ENCODE measurements around the gene CDKAL1.
"Not testable (repeated sequence)": the region's sequence is repeated elsewhere in the genome, so short reads cannot be mapped to it uniquely, and the experiment has no call there.

The CDKAL1 gene

DNA sequence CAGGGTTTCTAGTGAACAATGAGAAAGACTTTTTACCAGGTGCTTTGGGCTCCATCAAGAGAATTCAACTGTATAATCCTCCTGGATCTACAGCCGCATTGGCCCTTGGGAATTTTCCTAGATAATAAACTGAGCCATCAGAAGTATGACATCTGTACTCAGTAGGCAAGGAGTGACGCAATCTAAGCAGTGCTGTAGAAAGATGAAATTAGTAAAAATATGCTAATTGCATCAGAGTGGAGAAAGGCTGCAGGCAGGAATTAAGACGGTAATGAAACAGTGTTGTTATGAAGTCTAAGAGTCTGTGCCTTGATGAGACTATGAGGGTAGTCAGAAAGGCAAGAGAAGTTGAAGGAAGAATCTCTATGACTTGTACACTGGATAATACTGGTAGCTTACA lies 551.4 kb downstream of the CDKAL1 start:
- no peak for DNase-seq

GRCh38 chr6:21087188-21087587 lies 552.9 kb downstream of the CDKAL1 start:
- DNase-seq, result no peak

DNA sequence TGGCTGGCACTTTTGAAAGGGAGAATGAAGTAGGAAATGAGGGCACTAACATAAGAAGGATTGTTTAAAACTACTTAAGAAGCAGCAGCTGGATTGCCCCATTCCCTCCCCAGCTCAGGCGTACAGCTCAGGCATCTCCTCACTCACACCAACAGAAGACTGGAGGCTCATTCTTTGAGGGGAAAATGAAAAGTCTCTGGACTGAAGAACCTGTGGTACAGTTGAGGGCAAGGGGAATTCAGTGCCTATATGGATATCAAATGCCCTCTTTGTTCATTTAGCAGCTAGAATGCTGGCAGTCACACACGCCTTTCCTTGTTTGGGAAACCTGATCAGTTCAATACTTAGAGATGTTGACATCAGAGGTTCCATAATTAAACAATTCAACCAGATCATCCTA lies 557.2 kb downstream of the CDKAL1 start:
- no peak for DNase-seq

GRCh38 chr6:21092231-21092772 lies 558.0 kb downstream of the CDKAL1 start:
- DNase-seq, result not testable (repeated sequence)

DNA sequence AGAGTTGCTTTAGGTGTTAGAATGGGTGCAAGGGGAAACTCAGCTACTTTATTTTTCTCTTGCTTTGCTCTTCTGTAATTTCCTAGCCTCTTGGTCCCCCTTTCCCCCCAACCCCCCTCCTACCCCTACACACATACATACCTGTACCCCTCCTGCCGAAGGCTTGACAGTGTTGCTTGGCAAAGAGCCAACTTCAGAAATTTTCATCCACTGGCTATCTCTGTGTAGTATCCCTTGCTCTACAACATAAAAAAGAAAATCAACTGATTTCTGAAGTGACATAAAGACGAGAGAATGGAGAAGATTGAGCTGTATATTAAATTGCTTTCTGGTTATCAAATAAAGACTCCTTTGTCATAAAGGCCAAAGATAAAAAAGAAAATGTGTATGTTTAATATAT lies 561.2 kb downstream of the CDKAL1 start:
- no peak for DNase-seq

DNA sequence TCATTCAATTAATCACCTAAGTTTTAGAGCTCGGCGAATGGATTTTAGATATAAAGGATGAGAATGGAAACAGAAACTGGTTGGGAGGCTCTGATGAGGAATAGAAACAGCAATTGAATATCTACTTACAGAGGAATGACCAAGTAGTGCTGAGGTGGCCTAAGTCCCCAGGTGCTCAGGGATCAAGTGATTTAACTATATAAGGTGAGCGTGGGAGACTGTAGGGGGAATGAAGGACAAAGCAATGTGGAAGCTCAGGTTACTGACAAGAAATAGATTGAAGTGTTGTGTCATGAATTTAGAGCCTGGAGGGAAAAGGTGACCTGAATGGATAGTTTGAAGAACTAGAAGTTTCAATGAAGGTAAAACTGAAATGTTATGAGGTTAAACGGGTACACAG lies 563.9 kb downstream of the CDKAL1 start:
- no peak for DNase-seq

DNA sequence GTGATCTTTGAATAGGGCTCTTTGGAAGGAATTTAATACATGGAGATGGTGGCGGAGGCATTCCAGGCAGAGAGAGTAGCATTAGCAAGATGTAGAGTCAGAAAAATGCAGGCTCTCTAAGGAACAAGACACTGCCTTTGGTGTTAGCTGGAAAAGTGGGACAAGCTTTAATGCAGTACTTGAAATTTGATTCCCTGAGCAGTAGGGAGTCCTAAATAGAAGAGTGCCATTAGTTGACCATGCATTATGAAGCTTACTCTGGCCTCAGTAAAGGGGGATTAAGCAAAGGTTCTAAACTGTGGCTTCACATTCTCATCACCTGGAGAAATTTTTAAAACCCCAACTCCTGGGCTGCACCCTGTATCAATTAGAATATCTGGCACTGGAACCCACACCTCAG lies 564.5 kb downstream of the CDKAL1 start:
- DNase-seq, result no peak

- DNase-seq, result no peak
These were observed 565.4 kb downstream of the CDKAL1 start for GRCh38 chr6:21099338-21100314.

DNA sequence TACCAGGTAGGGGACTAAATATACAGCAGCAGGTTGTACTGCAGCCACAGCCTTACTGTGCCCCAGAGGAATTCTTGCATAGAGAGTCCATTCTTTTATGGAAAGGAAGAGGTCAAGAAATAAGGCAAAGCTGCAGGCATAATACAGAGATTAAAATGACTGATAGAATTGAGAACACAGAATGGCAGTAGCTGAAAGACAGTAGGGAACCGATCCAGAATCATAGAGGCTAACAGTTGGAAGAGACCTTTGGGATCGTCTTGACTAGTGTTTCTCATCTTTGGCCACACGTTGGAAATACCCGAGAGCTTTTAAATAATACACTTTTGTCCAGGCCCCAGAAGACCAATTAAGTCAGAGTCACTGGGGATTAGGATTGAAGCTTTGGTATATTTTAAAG lies 566.7 kb downstream of the CDKAL1 start:
- DNase-seq, result no peak

DNA sequence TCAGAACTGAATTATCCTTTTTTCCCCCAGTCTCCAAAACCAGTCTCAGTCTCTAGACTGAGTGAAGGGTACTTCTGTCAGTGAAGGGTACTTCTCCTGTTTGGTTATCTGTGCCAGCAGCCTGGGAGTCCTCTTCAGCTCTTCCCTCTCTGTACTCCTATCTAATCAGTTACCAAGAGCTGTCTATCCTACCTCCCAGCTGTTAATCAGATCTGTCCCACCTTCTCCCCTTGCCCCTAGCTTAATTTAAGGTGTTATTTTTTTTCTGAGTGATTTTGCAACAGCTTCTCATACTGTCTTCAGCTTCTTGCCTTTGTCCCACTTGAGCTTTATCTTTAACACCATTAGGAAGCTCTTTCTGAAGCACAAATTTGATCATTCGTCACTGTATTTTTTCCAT lies 567.4 kb downstream of the CDKAL1 start:
- no peak for DNase-seq

GRCh38 chr6:21102201-21102600 lies 567.9 kb downstream of the CDKAL1 start:
- DNase-seq, result no peak

DNA sequence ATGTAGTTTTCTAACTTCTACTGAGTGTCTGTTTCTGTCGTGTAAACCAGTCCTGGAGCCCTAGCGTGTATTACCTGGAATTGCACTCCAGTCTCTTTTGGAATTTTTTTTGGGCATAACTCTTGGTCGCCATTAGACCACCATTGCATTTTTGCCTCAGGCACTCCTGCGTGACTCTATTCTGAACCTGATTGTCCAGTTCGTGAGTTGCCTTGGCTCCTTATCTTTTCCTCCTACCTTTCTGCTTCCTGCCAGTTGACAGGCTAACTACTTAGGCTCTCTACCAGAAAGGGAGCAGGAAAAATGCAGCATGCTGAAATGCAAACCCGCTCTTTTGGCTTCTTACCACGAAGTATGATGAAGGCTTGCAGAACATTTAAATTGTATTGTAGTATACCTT lies 568.4 kb downstream of the CDKAL1 start:
- DNase-seq, result no peak

DNA sequence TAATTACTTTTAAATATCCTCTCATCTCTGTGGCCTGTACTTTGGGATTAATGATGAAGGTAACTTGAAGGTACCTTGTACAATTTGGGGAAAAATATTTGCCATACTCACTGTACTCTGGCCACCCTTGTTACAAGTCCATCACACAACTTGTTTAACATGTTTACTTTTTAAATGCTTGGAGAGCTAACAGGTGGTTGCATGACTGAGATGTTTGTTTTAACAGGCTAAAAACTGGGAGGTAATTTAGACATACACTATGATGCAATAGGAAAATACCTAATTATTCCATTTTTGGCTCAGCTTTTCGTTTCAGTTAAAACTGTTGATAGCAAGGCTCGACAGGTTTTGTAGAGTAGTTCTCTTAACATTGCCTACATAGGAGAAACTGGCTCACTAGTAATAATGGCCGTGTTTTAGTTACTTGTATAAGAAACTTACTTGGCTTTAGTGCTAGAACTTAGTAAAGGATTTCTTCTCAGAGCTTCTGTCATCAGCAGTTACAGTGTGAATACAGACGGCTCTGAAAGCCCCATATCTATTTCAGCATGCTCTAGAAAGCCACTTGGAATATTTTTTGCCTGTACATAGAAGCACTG lies 569.5 kb downstream of the CDKAL1 start:
- no peak for DNase-seq

- no peak for DNase-seq
These were observed 570.0 kb downstream of the CDKAL1 start for GRCh38 chr6:21104288-21104687.

GRCh38 chr6:21107796-21108195 lies 573.5 kb downstream of the CDKAL1 start:
- DNase-seq, result peak in 1 of 5 experiments; percentile 30

DNA sequence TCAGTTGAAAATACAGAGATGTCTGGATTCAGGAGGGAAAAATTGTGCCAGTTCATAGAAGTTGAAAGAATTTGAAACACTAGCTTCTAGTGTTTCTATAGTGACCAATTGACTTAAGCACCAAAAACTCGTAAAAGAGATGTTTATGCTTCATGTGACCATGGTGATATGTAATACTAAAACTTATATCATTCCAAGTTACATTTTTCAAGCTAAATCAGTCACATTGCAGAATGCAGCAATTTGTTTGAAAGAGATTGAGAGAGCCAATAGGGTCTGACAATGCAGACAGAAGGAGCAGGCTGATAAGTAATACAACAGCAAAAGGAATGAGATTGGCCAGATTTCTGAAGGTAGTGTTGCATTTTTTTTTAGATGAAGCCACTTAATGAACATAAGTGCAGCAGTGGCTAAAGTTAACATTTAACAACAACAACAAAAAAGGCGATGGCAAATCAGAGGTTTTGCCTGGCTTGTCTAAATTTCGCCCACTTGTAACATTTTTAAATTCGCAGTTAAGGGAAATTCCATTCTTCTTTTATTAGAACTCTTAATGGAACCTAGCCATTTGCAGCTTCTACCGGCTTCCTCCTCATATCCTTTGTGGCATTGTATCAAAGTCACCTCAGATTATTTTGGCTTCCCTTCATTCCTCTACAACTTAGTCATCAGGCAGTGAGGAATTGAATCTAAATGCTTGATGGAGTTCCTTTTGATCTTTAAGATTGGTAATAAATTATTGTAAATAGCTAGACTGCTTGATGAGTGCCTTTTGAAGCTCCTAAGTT lies 575.3 kb downstream of the CDKAL1 start:
- no peak for DNase-seq

GRCh38 chr6:21110684-21111083 lies 576.4 kb downstream of the CDKAL1 start:
- no peak for DNase-seq

- DNase-seq, result no peak
These were observed 577.0 kb downstream of the CDKAL1 start for GRCh38 chr6:21111093-21111725.

DNA sequence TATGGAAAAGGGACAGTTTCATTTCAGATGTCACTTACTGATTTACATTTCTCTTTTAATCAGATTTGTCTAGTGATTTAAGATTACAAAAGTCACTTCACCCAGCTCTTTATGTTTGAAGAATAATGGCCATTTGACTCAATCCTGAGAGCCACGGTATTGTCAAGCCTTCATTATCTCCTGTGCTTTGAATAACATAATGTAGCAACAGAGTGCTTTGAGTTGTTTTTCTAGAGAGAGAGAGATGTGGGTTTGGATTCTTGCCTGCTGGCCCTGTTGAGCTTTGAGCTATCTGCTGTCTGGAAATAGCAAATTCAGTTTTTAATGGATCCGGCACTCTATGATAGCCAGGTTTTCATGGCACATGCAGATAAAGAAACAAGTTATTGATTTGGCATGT lies 580.9 kb downstream of the CDKAL1 start:
- no peak for DNase-seq

DNA sequence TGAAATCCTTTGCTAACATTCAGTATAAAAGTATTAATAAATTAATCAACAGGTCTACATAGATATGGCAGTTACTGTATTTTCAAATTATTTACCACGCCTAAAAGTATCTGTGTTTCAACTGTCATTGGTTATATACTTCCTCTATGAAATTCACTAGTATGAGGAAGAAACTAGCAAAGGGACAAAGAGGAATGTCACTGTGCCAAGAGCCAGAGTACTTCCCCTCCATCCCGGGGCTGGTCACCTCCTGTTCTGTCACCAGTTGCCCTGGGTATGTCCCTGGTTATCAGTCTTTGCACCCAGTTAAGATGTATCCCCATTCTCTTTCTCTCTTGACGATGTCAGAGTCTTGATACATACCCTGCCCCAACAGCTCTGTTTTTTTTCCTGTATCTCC lies 582.5 kb downstream of the CDKAL1 start:
- DNase-seq, result no peak

GRCh38 chr6:21118216-21118780 lies 584.0 kb downstream of the CDKAL1 start:
- no peak for DNase-seq

DNA sequence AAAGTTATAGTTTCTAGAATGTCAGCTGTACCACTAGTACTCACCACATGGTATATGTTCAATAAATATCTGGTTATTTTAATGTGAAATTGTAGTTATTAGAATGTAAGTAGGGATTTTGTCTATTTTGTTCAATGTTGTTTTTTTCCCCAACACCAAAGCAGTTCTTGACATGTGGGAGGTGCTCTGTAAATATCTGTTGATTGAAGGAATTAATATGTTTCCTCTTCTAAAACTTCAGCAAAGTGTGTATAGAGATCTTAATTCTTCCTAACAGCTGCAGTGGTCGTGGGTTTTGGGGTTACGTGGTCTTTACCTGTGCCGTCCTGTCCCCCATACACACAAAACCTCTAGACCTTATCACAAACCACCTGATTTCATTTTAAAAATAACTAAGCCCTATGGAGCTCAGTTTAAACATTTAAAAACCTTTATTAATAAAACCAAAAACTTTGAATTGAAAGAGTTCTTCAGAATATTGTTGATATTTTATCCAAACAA lies 587.4 kb downstream of the CDKAL1 start:
- peak in 1 of 5 experiments; percentile 20 for DNase-seq
